Upper lobe of right lung (tissue), 1 donor: Measurements from ENCODE around the gene REN. TPM values are rescaled to one million over a fixed set of nuclear protein-coding genes. Genes with fewer than 3 reads are reported as not detected.

Experiments used
- ATAC-seq: fragments of 200-7000 bp; cut with Tn5 transposase; one replicate; pipeline ENCODE4 v1.9.1; 2020; ENCODE audit warnings: mild to moderate bottlenecking, moderate library complexity
- DNase-seq: peaks from one replicate; pipeline ENCODE4 v3.0.0-alpha.2; 2020
- H3K27ac ChIP-seq: fragments of 200-600 bp; one replicate; pipeline ENCODE4 v1.8.0; 2022
- H3K27me3 ChIP-seq: fragments of 200-600 bp; one replicate; pipeline ENCODE4 v1.8.0; 2022; ENCODE audit warnings: mild to moderate bottlenecking
- H3K36me3 ChIP-seq: fragments of 200-600 bp; one replicate; pipeline ENCODE4 v1.8.0; 2022
- H3K4me1 ChIP-seq: fragments of 200-600 bp; one replicate; pipeline ENCODE4 v1.8.0; 2022
- H3K4me3 ChIP-seq: fragments of 200-600 bp; one replicate; pipeline ENCODE4 v1.8.0; 2022; ENCODE audit warnings: mild to moderate bottlenecking
- H3K9me3 ChIP-seq: fragments of 200-600 bp; one replicate; pipeline ENCODE4 v1.8.0; 2022
- CTCF ChIP-seq: fragments of 200-600 bp; IDR thresholded peaks from one replicate; pipeline ENCODE4 v1.8.0; 2022; ENCODE audit warnings: antibody characterized with exemption
- intact Hi-C: fragments of 100-400 bp; cut with DNase I; formaldehyde crosslinking; loops from one replicate; pipeline ENCODE4 v1.11.0; 2022
- total RNA-seq: library from RNA; stranded (reverse); fragmentation: NEBNext Ultra II Directional; extraction: Animal tissue kit (Norgen Biotek cat#: 25700); gene quantifications from one replicate; pipeline ENCODE4 v1.2.1, GENCODE V29; 2021
- donor health status: DM: no; HTN: yes; CAD: no; lungs with severe emphysema.

REN gene
- total RNA-seq, 1 donor from 2014 or later: 0.81 TPM

DNA sequence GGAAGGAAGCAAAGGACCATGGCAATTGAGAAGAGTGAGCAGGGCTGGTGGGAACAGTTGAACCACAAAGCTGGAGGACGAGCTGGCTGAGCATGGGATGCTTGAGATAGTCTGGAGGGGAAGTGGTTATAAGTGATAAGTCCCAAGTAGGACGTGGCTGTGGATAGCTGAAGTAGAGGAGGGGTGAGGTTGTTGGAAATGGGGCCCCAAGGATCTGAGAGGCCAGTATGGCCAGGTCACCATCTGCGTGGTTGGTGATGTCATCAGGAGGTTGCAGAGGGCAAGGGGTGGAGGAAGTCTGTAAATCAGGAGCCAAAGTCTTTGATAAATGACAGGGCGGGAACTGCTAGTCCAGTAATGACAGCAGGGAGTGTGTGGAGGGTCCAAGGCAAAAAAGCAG lies 11.0 kb upstream of the REN start:
- intact Hi-C loops: no loop called here
- Histone ChIP-seq H3K4me1 (no peaks in the 10 kb centered on the region), H3K27me3 (no peaks in the 10 kb centered on the region), H3K4me3 (no peak overlapping the region), H3K27ac (no peak overlapping the region), H3K9me3 (no peaks in the 10 kb centered on the region), H3K36me3 (no peaks in the 10 kb centered on the region)
- ATAC-seq (no peak), DNase-seq (no peak)
- no peak for TF ChIP-seq CTCF

DNA sequence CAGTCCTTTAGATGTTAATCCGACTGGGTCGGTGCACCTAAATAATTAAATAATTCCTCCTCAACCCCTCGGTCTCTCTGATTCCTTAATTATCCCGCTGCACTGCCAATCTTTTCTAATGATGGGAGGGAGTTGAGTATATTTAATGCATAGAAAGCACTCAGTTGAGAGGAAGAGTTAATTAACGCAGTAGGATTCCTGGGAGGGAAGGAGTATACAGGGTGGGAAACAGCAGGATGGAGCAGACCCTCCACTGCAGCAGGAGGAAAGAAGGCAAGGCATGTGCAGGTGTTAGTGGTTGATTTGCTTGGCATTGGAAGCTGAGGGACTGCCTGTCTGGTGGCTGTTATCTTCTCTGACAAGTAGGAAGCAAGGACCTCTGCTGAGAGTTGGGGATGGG lies 9.9 kb upstream of the REN start:
- no peak for DNase-seq

GRCh38 chr1:204174958-204175357 lies 8.8 kb upstream of the REN start:
- no peak for ATAC-seq
- TF ChIP-seq CTCF: no peak

More for the DNA sequence above, 9.9 kb upstream of the REN start:
- H3K9me3 ChIP-seq: no peaks in the 10 kb centered on the region
- intact Hi-C loops: no loop called here
- H3K27ac ChIP-seq: no peak overlapping the region
- no peak overlapping the region for H3K4me3 ChIP-seq
- no peaks in the 10 kb centered on the region for H3K4me1 ChIP-seq
- H3K36me3 ChIP-seq: no peaks in the 10 kb centered on the region
- no peak for TF ChIP-seq CTCF
- H3K27me3 ChIP-seq: no peaks in the 10 kb centered on the region
- ATAC-seq: no peak

GRCh38 chr1:204172404-204173029 lies 6.4 kb upstream of the REN start:
- intact Hi-C loops: no loop called here
- TF ChIP-seq CTCF: no peak
- no peak for DNase-seq

More at GRCh38 chr1:204174958-204175357, 8.8 kb upstream of the REN start:
- H3K36me3 ChIP-seq: no peaks in the 10 kb centered on the region
- no peak overlapping the region for H3K27ac ChIP-seq
- intact Hi-C loops: no loop called here
- peaks cover 1% of the 10 kb centered on the region for H3K9me3 ChIP-seq
- H3K4me3 ChIP-seq: no peak overlapping the region
- H3K4me1 ChIP-seq: no peaks in the 10 kb centered on the region
- no peaks in the 10 kb centered on the region for H3K27me3 ChIP-seq
- no peak for DNase-seq

GRCh38 chr1:204171751-204172178 lies 5.6 kb upstream of the REN start:
- peak; percentile 35 for ATAC-seq
- intact Hi-C loops: no loop called here
- Histone ChIP-seq H3K27me3 (no peaks in the 10 kb centered on the region), H3K27ac (no peak overlapping the region), H3K4me3 (no peak overlapping the region), H3K4me1 (no peaks in the 10 kb centered on the region), H3K9me3 (peaks cover 6% of the 10 kb centered on the region), H3K36me3 (no peaks in the 10 kb centered on the region)
- no peak for TF ChIP-seq CTCF
- DNase-seq: no peak

More at GRCh38 chr1:204172404-204173029, 6.4 kb upstream of the REN start:
- no peaks in the 10 kb centered on the region for H3K4me1 ChIP-seq
- no peak for ATAC-seq
- peaks cover 6% of the 10 kb centered on the region for H3K9me3 ChIP-seq
- H3K36me3 ChIP-seq: no peaks in the 10 kb centered on the region
- no peaks in the 10 kb centered on the region for H3K27me3 ChIP-seq
- H3K27ac ChIP-seq: no peak overlapping the region
- no peak overlapping the region for H3K4me3 ChIP-seq
